Pons (tissue), 1 donor: ENCODE data around the gene GLG1.
A peak's percentile ranks its signal among the peaks of the same experiment; 100 is the strongest.
"Not testable (repeated sequence)": the region's sequence is repeated elsewhere in the genome, so short reads cannot be mapped to it uniquely, and the experiment has no call there.

ENCODE experiments used
- DNase-seq: peaks from one replicate; pipeline ENCODE4 v3.0.0-alpha.2; 2016; ENCODE audit warnings: low spot score

GLG1 gene

DNA sequence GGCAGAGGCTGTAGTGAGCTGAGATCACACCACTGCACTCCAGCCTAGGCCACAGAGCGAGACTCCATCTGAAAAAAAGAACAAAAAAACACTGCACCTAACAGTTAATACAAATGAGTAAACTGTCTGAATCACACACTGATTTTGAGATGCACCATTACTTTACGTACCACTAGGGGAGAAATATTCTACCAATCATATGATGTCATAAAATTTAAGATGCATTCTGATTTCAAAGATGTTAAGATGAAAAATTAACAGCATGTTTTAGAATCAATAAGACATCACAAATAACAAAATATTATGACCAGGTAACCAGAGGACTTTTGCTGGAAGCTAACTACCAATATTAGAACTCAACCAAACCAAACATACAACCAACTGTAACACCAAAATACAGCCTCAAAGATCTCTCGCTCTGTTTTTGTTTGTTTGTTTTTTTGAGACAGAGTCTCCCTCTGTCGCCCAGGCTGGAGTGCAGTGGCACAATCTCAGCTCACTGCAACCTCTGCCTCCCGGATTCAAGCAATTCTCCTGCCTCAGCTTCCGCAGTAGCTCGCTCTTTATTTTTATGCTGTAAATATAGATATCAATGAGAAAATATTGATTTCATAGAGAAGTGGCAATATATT lies 31.6 kb downstream of the GLG1 start:
- DNase-seq = no peak

DNA sequence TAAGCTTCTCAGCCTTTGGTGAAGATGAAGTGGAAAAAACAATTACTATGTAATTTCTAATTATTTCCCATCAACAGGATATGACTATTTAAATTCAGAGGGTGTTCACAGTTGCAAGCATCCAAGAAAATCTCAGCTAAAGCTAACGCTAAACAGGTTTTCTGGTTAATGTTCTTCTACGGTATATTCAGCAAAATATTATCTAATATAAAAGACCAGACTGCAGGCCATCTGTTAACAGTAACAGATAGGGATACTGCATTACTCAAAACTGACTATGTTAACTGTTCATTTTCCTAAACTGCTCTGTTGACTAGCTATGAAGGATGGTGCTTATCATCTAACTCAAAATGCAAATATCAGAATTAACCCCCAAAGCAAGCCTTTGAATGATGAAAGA lies 32.8 kb downstream of the GLG1 start:
- DNase-seq = no peak

DNA sequence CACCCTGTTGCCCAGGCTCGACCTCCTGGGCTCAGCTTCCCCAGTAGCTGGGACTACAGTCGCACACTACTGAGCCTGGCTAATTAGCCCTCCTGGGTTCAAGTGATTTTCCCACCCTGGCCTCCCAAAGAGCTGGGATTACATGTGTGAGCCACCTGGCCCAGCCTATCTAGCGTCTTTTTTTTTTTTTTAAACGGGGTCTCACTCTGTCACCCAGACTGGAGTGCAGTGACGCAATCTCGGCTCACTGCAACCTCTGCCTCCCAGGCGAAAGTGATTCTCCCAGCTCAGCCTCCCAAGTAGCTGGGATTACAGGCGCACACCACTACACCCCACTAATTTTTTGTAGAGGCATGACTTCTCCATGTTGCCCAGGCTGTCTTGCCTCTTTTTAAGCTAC lies 33.3 kb downstream of the GLG1 start:
- DNase-seq = no peak

DNA sequence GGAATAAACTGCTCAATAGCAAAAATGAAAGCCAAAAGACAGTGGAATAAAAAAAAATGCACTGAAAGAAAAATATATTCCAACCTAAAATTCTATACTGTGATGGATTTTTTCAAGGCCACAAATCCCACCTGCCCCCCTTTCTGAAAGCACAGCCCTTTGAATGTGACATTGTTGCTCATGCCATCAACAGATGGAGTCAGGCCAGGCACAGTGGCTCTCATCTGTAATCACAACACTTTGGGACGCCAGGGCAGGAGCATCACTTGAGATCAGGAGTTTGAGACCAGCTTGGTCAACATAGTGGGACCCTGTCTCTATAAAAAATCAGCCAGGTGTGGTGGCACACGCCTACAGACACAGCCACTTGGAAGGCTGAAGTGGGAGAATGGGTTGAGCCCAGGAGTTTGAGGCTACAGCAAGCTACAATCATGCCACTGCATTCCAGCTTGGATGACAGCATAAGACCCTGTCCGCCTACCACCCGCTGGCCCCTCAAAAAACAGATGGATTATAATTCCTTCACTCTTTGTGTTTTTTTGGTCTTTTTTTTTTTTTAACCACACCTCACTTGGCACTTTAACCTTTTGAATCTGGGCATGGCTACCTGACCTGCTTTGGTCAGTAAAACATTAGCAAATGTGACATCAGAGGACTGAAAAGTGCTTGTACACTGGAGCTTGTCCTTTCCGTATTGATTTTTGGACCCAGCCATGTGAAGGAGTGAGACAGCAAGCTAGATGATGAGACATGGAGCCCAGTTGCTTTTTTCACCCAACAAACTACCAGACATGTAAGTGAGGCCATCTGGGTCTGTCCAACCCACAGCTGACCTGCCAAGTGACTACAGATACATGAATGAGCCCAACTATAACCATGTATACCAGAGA lies 36.3 kb downstream of the GLG1 start:
- peak; percentile 63 for DNase-seq

DNA sequence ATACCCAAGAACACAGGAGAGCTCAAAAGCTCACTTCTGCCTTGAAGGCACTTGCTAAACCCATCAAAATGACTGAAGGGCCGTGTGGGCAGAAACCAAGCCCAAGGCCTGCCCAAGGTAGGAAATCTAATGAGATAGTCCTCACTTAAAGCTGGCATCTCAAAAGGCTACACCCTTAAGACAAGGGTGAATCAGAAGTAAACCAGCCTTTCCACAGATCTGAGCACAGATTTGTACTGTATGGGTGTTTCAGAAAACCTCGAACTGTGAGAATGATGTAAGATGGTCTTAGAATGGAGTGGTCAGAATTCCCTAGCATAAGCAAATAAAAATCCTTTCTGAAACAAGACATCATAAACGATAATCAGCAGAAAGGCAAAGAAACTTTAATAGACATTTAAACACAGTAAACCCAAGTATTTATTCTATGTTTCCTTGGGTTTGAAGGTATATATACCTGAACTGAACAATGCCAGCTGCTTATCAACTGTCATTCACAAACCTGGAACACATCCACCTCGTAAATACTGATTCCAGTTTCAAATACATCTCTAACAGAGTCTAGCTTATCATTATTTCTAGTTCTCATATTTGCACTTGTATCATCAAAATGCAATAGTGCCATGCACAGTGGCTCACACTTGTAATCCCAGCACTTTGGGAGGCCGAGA lies 37.8 kb downstream of the GLG1 start:
- no peak for DNase-seq

DNA sequence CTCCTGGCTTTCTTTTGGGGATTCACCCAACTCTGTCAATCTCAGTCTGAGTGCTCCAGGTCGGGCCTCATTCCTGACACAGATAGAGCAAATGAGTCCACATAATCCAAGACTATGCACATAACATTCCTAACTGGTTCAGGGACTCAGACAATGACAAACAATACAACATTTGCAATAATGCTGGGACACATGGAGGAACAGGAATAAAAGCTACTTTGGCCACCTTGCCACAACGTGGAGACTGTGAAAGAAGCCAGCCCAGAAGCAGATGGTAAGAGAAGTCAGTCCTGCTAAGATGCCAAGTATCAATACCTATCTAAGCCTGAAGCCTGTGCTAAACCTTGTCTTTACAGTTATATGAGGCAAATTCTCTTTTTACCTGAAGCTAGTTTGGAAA lies 39.0 kb downstream of the GLG1 start:
- DNase-seq = no peak

DNA sequence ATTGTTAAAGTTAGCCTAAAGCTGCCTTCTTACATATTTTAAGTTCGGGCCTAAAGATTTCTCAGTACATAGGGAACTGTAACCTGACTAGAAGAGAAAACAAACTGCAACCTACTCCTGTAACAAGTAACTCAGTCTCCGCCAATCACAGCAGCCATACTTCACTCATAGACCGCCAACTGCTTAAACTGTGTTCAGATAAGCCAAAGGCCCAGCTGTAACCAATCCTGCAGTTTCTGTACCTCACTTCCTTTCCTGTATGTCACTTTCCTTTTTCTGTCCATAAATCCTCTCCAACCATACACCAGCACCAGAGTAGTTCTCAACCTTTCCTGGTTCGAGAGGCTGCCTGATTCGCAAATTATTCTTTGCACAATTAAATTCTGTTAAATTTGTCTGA lies 41.5 kb downstream of the GLG1 start:
- no peak for DNase-seq

DNA sequence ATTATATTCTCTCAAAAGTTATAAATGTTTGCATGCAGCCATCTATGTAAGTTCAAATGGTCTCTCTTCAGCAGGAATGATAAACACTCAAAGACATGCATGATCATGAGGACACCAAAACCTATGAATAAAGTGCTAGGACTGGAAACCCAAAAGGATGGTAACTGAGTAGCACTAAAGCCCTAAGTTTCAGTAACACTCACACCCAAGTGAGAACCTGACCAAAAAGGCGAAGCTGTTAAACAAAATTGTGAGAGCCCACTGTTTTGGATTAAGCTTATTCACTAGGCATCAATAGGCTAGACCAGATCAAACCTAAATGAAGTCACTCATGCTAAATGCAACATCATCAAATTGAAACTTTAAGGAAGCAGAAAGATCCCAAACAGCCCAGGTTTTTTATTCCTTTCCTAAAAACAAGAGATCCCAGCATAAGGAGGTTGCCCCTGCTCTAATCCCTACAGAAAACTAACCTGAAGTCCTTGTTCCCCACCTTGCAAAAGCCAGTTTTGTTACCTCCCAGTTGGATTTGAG lies 42.4 kb downstream of the GLG1 start:
- DNase-seq = no peak

DNA sequence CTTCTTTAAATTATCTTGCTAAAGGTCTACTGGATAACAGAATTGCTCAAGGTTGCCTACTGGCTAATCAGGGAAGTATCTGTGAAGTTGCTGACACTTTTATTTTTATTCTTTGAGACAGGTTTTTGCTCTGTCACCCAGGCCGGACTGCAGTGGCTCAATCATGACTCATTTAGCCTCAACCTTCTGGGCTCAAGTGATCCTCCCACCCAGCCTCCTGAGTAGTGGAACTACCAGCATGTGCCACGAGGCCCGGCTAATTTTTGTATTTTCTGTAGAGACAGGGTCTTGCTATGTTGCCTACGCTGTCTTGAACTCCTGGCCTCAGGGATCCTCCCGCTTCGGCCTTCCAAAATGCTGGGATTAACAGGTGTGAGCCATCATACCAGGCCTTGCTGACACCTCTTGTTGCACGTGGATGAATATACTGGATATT lies 43.1 kb downstream of the GLG1 start:
- DNase-seq = no peak

DNA sequence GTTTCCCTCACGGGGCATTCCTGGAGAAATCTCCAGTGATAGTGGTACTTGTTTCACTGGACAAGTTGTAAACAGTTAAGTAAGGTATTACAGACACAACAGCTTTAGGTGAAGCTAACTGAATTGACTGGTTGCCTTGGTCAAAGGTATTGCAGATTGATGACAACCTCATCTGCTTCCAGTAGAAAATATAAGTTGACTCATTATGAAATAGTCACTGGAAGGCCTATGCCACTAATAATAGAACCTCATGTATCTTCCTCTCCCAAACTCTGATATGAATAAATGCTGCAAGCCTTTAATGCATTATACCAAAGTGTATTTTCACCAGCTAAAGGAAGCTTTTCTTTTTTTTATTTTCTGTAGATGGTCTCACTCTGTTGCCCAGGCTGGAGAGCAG lies 44.8 kb downstream of the GLG1 start:
- DNase-seq = no peak

DNA sequence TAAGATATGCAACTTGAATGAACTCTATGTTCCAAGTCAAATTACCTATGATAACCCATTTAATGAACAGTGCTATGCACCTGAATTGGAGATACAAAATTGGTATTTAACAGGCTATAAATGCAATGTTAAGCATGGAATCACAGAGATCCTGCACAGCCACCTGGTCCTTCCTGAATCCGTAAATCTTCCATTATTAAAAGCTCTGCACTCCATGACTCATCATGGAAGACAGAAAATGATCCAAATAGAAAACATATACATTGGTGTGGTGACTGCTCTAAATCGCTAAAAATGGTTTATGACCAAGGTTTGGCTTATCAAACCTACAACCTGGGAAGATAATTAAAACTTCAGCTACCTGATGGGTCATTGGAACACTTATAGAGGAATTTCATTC lies 45.3 kb downstream of the GLG1 start:
- DNase-seq = no peak

DNA sequence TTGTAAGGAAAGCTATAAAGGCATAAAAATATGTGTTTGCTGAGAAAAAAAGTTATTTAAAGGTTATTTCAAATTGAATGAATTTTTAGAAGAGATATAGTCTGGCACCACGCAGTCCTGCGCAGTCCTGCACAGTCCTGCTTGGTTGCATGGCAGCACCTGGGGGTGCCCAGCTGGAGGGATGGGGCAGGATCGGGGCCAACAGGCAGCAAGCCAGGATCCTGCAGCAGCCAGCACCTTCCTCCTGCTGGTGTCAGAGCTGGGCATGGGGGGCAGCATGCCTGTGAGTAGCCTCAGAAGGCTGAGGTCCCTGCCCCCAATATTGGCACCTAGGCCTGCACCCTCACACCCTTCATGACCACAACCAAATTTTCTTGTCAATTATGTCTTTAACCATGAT lies 46.0 kb downstream of the GLG1 start:
- no peak for DNase-seq

DNA sequence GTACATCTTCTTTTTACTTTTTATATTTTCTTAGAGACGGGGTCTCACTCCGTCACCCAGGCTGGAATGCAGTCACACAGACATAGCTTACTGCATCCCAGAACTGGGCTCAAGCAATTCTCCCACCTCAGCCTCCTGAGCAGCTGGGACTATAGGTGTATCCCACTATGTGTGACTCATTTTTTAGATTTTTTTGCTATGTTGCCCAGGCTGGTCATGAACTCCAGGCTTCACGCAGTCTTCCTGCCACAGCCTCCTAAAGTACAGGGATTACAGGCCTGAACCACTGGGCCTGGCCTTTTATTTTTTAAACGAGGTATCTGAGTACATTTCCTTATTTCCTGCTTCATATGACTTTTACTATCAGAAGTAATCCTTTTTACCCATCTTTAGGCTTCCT lies 48.0 kb downstream of the GLG1 start:
- DNase-seq = no peak

DNA sequence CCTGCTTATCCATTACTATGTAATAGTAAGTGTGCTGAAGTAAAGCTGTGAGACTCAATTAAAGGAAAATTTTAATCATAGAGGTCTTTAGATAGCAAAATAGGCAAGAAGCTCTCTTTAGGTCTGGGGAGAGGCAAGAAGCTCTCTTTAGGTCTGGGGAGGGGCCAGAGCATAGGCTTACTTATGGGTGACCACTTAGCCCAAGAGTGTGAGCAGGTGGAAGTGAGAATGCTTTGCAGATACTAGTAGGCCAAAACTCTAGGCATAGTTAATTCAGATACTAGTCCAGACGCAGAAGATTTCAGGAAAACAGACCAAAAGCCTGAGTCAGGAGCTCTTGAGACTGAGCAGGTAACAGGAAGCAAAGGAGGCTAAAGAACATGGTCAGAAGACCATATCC lies 49.6 kb downstream of the GLG1 start:
- no peak for DNase-seq

DNA sequence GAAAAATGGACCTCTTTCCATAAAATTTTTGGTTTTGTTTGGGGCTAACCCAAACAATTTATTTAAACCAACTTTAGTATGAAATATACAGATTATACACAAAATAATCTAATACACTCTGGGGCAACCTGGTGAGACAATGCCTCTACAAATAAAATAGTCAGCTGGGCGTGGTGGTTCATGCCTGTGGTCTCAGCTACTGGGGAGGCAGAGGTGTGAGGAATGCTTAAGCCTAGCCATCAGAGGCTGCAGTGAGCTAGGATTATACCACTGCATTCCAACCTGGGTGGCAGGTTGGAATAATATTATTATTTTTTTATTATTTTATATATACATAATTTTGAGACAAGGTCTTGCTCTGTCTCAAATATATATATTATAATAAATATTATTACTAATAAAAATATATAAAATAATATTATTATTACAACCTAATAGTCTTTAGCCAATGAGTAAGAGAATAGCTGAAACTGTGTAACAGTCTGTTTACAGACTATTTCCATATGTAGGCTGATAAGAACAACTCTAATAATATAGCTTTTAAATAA lies 50.5 kb downstream of the GLG1 start:
- no peak for DNase-seq

DNA sequence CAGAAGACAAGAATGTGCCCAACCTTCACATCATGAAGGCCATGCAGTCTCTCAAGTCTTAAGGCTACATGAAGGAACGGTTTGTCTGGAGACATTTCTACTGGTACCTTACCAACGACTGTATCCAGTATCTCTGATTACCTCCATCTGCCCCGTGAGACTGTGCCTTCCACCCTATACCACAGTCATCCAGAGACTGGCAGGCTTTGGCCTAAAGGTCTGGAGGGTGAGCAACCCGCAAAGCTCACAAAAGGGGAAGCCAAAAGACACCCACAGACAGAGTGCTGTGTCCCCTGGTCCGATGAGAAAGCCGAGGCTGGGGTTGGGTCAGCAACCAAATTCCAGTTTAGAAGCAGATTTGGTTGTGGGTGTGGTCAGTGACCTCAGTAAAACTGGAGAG lies 54.6 kb downstream of the GLG1 start:
- not testable (repeated sequence) for DNase-seq

DNA sequence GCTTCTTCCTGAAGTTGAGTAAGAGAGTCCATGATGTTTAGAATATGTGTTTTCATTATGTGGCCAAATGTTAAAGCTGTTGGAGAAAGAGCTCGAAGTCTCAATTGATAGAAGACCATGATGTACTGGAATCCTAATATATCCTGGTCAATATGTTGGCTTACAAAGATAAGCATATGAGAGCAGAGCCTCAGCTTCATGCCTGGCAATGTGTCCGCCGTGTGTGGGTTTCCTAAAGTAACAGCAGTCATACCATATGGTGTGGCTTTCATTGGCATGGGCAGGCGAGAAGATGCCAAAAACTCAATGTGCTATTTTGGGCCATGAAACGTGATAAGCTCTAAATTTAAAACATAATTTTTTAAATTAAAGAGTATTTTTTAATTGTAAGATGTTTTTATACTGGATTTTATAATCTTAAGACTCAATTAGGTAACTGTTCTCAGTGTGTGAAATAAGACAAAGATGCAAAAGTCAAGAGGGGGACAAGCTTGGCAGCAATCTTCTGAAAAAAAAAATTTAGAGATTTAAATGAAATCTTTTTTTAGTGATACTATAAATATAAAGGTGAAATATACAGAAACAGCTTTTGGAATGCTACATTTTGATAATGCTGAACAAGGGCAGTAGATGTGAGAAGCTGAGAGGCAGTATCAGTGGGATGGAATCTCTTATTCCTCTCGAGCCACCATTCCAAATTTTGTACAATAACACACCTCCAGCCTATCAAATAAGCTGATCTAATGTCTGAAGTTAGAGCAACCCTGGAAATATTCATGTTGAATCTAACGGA lies 56.5 kb downstream of the GLG1 start:
- not testable (repeated sequence) for DNase-seq

DNA sequence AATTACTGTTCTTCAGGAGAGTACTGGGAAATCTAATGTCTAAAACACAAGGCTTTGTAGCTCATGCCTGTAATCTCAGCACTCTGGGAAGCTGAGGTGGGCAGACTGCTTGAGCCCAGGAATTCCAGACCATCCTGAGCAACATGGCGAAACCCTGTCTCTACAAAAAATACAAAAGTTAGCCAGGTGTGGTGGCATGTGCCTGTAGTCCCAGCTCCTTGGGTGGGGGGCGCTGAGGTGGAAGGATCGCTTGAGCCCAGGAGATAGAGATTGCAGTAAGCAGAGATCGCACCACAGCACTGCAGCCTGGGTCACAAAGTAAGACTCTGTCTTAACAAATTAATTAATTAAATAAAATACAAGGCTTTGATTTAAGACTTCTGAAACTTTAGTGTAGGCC lies 60.8 kb downstream of the GLG1 start:
- not testable (repeated sequence) for DNase-seq

DNA sequence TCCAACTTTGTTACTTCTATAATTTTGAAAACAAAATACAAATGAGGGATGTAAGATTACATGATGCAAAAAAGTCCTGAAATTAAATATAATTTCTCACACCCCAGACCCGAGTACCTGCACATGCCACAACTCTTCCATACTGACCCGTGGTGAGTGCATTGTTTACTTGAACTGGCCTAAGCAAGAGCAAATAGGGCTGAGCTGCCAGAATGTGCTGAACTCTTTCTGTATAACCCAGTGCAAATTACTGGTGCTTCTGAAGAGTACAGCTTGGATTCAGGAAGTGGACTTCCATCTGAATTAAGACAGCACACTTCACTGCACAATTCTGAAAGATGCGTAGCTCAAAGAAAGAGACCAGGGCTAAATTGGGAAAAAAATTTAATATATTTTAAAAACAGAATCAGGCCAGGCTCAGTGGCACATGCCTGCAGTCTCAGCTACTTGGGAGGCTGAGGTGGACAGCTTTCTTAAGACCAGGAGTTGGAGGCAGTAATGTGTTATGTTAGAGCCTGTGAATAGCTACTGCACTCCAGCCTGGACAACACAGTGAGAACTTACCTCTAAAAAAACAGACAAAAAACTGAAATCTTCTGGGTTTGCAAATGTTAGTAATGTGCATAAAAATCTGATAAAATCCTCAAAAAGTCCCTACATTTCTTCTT lies 63.9 kb downstream of the GLG1 start:
- not testable (repeated sequence) for DNase-seq

DNA sequence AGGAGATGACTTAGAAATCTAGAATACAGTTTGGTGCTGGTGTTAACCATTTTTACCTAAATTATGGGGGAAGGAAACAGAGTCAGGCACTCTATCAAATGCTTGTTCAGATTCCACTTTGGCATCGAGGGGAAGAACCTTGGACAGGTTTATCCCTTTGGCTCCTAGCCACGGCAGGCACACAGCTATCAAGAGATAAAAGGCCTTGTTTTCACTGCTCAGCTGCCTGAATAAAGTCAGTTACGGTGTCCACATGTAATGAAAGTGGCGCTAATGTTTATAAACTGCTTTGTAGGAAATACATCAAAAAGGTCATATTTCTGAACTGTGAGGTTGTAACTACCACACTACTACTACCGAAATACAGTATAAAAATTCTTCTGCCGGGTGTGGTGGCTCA lies 66.3 kb downstream of the GLG1 start:
- DNase-seq = not testable (repeated sequence)

DNA sequence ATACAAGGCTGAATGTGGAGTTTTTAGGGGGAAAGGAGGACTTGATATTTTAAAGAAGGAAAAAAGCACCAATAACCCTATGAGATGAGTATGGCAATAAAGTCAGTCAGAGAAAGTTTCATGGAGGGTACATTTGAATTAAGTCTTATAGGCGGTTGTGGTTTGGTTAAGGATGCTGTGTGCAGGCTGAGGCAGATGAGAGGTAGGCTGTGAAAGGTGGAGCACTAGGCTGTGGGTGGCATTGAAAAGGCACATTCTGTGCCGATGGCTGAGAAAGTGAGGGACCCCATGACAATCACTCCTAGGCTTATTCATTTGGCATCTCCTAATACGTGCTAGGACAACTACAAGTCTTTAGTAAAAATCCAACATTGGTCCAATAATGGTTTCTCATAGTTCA lies 68.1 kb downstream of the GLG1 start:
- DNase-seq = not testable (repeated sequence)
